Upper lobe of left lung (tissue), 4 donors: ENCODE data around the gene PPP1R12C.

ENCODE experiments used
- EP300 ChIP-seq, 4 donors: sonication (generic); formaldehyde crosslinking; IDR thresholded peaks; one replicate each; pipeline ENCODE4 v1.5.1; 2017; ENCODE audit warnings: antibody characterized with exemption in 4 of 4, control low read depth in 2 of 4
- POLR2A ChIP-seq, 4 donors: fragments of 450-650 bp; IDR thresholded peaks; one replicate each; pipeline ENCODE4 v1.5.1; 2016 to 2017; ENCODE audit warnings: antibody characterized with exemption in 4 of 4, mild to moderate bottlenecking in 2 of 4
- TF ChIP-seq, protein P1 (sequence below), 6 experiments: fragments of 450-650 bp in 4 of 6; fragments of 200-600 bp in 2 of 6; sonication (generic) in 2 of 6; IDR thresholded peaks; one replicate each; pipeline ENCODE4 v1.5.1; 2016 to 2019; ENCODE audit warnings: antibody characterized with exemption in 6 of 6

DNA sequence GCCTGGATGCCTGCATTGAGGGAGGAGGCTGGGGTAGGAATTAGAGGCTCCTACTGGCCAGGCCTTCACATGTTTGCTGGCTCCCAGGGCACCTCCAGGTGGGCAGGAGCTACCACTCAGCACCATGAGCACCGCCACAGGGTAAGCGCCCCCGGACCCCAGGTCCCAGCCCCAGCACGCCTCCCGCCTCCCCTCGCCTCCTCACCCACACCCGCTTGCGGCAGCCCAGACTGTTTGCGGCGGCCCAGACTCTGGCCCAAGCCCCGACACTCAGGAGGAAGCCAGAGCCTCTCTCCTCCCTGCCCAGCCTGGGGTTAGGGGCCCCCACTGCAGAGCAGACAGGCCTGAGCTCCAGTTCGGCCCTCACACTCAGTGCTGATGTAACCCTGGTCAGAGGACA, 41.1 kb downstream of the PPP1R12C start:
- TF ChIP-seq, protein P1, sequence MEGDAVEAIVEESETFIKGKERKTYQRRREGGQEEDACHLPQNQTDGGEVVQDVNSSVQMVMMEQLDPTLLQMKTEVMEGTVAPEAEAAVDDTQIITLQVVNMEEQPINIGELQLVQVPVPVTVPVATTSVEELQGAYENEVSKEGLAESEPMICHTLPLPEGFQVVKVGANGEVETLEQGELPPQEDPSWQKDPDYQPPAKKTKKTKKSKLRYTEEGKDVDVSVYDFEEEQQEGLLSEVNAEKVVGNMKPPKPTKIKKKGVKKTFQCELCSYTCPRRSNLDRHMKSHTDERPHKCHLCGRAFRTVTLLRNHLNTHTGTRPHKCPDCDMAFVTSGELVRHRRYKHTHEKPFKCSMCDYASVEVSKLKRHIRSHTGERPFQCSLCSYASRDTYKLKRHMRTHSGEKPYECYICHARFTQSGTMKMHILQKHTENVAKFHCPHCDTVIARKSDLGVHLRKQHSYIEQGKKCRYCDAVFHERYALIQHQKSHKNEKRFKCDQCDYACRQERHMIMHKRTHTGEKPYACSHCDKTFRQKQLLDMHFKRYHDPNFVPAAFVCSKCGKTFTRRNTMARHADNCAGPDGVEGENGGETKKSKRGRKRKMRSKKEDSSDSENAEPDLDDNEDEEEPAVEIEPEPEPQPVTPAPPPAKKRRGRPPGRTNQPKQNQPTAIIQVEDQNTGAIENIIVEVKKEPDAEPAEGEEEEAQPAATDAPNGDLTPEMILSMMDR (IDR thresholded peaks at IDR 0.05): no peak
- TF ChIP-seq EP300 (IDR thresholded peaks at IDR 0.05) (no peak), POLR2A (IDR thresholded peaks at IDR 0.05) (no peak)
